ENCODE data around the gene SDK2. TPM values are rescaled to one million over a fixed set of nuclear protein-coding genes. Genes with fewer than 3 reads are reported as not detected.

SDK2 gene
- total RNA-seq, 4 donors from 2014 or later = 1.5 to 7.0 (median 3.7) TPM

DNA sequence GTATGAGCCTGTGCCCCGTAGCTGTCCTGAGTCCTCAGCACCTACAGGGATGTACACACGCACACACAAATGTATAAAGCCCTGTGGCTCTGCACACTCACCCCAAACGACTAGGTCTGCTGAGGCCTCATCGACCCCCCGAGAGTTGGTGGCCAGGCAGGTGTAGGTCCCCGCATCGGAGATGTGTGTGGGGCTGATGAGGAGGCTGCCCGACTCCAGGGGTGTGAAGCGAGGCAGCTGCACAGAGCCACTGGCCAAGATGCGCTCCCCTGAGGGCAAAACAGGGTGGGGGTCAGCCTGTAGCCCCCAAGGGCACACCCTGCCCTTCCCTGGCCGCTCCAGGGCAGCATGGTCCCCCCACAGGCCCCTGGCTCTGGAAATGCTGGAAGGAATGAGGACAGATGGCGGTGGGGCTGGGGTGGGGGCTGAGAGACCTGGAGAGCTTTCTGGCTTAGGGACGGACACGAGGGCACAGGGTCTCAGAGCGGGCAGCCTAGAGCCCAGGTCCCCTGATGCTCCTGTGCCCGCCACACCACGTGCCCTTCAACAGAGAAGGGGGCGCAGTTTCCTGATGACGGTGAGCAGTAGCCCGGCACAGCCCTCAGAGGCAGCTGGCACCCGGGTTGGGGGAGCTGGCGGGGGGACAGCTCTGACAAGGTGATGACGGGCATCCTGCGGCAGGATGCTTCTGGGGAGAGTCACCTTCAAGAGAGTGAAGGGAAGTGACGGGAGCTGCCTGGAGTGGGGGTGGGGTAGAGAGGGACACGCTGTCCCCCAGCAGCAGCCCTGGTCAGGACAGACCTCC lies 212.6 kb downstream of the SDK2 start:
- Histone ChIP-seq H3K4me3 (replicated peaks in 1 of 3) (no peak overlapping the region), H3K4me1 (peaks cover 0 to 4% of the 10 kb centered on the region in 2 donors), H3K27ac (no peak overlapping the region), H3K9me3 (no peaks in the 10 kb centered on the region), H3K27me3 (no peaks in the 10 kb centered on the region), H3K36me3 (no peaks in the 10 kb centered on the region)
- intact Hi-C loops (cut with DNase I) = no loop called here
- DNase-seq = no peak
- TF ChIP-seq, protein P1, sequence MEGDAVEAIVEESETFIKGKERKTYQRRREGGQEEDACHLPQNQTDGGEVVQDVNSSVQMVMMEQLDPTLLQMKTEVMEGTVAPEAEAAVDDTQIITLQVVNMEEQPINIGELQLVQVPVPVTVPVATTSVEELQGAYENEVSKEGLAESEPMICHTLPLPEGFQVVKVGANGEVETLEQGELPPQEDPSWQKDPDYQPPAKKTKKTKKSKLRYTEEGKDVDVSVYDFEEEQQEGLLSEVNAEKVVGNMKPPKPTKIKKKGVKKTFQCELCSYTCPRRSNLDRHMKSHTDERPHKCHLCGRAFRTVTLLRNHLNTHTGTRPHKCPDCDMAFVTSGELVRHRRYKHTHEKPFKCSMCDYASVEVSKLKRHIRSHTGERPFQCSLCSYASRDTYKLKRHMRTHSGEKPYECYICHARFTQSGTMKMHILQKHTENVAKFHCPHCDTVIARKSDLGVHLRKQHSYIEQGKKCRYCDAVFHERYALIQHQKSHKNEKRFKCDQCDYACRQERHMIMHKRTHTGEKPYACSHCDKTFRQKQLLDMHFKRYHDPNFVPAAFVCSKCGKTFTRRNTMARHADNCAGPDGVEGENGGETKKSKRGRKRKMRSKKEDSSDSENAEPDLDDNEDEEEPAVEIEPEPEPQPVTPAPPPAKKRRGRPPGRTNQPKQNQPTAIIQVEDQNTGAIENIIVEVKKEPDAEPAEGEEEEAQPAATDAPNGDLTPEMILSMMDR (IDR thresholded peaks at IDR 0.05) = no peak
- TF ChIP-seq POLR2A (IDR thresholded peaks at IDR 0.05) = no peak
- WGBS, 2 donors = 81 to 85% methylated on average over 17 to 26 of the region's 26 CpGs

DNA sequence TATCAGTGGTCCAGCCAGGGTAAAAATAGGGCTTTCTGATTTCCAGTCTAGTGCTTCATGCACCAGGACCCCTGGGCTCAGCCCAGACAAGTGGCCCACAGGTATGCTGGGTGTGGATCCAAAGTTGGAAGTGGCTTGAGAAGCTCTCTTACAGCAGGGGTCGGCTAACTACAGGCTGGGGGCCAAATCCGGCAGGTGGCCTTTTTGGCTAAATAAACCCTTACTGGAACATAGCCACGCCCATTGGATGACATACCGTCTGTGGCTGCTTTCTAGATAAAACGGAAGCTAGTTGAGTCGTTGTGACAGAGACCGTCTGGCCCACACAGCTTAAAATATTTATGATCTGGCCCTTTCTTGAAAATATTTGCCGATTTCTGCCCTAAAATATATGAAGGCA lies 213.4 kb downstream of the SDK2 start:
- WGBS, 2 donors = 54 to 58% methylated on average over 8 of the region's 8 CpGs
- intact Hi-C loops (cut with DNase I) = no loop called here
- DNase-seq = no peak

DNA sequence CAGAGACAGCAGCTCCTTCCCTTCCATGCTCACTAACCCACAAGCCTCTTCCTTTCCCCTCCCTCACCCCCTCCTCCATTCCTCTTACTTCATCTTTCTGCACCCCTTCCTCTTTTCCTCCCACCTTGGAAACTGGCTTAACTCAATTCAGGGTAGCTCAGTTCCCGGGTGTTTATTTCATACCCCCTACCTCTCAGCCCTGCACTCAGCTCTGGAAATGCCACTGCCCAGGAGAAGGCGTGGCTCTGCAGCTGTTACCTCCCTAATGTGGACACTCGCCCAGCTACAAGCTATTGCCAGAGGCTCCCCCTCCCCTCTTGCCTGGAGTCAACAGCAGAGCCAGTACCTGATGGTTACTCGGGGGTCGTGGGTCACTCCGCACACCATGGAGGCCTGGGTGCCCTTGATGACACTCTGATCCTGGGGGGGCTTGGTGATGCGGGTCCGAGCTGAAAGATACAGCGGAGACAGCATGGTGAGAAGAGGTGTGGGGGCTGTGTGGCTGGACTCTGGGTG lies 214.0 kb downstream of the SDK2 start:
- TF ChIP-seq POLR2A (IDR thresholded peaks at IDR 0.05) = no peak
- TF ChIP-seq, protein P1 (IDR thresholded peaks at IDR 0.05) = no peak
- 74 to 86% methylated on average over 9 of the region's 9 CpGs for WGBS, 2 donors
- Histone ChIP-seq H3K36me3 (no peaks in the 10 kb centered on the region), H3K27me3 (no peaks in the 10 kb centered on the region), H3K9me3 (no peaks in the 10 kb centered on the region), H3K4me3 (replicated peaks in 1 of 3) (no peak overlapping the region), H3K27ac (no peak overlapping the region), H3K4me1 (peaks cover 0 to 4% of the 10 kb centered on the region in 2 donors)
- no peak for DNase-seq
- intact Hi-C loops (cut with DNase I) = no loop called here

More for the DNA sequence above, 213.4 kb downstream of the SDK2 start:
- Histone ChIP-seq H3K4me1 (peaks cover 0 to 4% of the 10 kb centered on the region in 2 donors), H3K36me3 (no peaks in the 10 kb centered on the region), H3K27me3 (no peaks in the 10 kb centered on the region), H3K9me3 (no peaks in the 10 kb centered on the region), H3K4me3 (replicated peaks in 1 of 3) (no peak overlapping the region), H3K27ac (no peak overlapping the region)
- TF ChIP-seq, protein P1 (IDR thresholded peaks at IDR 0.05) = no peak
- no peak for TF ChIP-seq POLR2A (IDR thresholded peaks at IDR 0.05)

DNA sequence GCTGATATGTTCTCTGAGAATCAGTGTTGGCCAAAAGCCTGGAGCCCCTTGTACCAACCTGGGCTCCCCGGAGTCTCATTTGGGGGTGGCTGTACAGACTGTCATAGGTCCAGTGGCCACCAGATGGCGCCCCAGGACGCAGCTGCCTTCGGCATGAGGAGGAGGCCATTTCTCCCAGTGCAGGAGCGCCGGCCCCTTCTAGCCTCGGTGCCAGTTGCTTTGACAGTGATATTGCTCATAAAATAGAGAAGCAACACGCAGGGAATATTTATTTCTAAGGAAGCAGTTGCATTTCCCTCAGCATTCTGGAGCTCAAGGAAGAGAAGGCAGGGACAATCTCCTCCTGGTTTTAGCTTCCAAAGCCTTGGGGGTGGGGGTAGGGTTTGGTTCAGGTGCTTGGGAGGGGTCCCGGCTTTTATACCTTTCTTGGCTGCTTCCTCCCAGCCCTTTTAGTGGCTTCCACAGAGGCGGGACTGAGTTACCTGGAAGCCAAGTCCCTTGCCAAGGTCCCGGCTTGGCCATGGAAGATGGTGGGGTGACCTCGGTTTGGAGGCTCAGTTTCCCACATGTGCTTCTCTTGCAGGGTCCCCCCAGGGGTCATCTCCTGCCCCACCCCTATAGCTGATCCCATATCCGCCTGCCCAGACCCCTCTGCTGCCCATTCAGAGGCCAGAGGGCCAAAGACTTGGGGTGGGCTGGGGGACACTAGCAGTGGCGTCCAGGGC lies 214.6 kb downstream of the SDK2 start:
- 23 to 26% methylated on average over 13 to 14 of the region's 14 CpGs for WGBS, 2 donors
- no peaks in the 10 kb centered on the region for H3K27me3 ChIP-seq
- peaks cover 0 to 4% of the 10 kb centered on the region in 2 donors for H3K4me1 ChIP-seq
- TF ChIP-seq POLR2A (IDR thresholded peaks at IDR 0.05) = no peak
- TF ChIP-seq, protein P1 (IDR thresholded peaks at IDR 0.05) = peak; percentile 81 to 97 (median 94)
- no peaks in the 10 kb centered on the region for H3K9me3 ChIP-seq
- H3K27ac ChIP-seq = no peak overlapping the region
- DNase-seq = peak; percentile 79 to 87
- no peaks in the 10 kb centered on the region for H3K36me3 ChIP-seq
- H3K4me3 ChIP-seq (replicated peaks in 1 of 3) = no peak overlapping the region
- intact Hi-C loops (cut with DNase I) = loop anchor here (2.0 to 5.0 kb wide), 2 partner anchors 281 to 748 kb away; no protein-coding TSS in a partner anchor

Measured in thyroid gland (tissue), 4 donors.